GM19455 (cell line): ENCODE measurements around the gene DGAT2.

ENCODE experiments used
- ATAC-seq: cut with Tn5 transposase; IDR thresholded peaks from one replicate; pipeline ENCODE4 v1.9.1; 2021; ENCODE audit not compliant: unreplicated experiment

DGAT2 gene

GRCh38 chr11:75778962-75779361, 10.4 kb downstream of the DGAT2 start:
- no peak for ATAC-seq

- no peak for ATAC-seq
Measured at GRCh38 chr11:75779960-75780359, 11.4 kb downstream of the DGAT2 start.

- ATAC-seq: no peak
Measured at GRCh38 chr11:75780888-75781287, 12.3 kb downstream of the DGAT2 start.

- no peak for ATAC-seq
Measured at GRCh38 chr11:75781296-75781695, 12.7 kb downstream of the DGAT2 start.

- ATAC-seq: no peak
Measured at GRCh38 chr11:75781831-75782230, 13.3 kb downstream of the DGAT2 start.

- no peak for ATAC-seq
Measured at GRCh38 chr11:75782540-75783263, 14.1 kb downstream of the DGAT2 start.

- no peak for ATAC-seq
Measured at GRCh38 chr11:75783416-75784084, 15.0 kb downstream of the DGAT2 start.

- ATAC-seq: no peak
Measured at GRCh38 chr11:75784085-75784478, 15.5 kb downstream of the DGAT2 start.

- ATAC-seq: no peak
Measured at GRCh38 chr11:75784506-75784905, 15.9 kb downstream of the DGAT2 start.

- ATAC-seq: no peak
Measured at GRCh38 chr11:75785187-75785586, 16.6 kb downstream of the DGAT2 start.

GRCh38 chr11:75786101-75786736, 17.6 kb downstream of the DGAT2 start:
- ATAC-seq: no peak

GRCh38 chr11:75789521-75789920, 20.9 kb downstream of the DGAT2 start:
- ATAC-seq: no peak

- no peak for ATAC-seq
Measured at GRCh38 chr11:75790986-75791385, 22.4 kb downstream of the DGAT2 start.

GRCh38 chr11:75792127-75792731, 23.7 kb downstream of the DGAT2 start:
- no peak for ATAC-seq

GRCh38 chr11:75792997-75793800, 24.6 kb downstream of the DGAT2 start:
- no peak for ATAC-seq

- no peak for ATAC-seq
Measured at GRCh38 chr11:75793966-75794365, 25.4 kb downstream of the DGAT2 start.

GRCh38 chr11:75795276-75796090, 26.9 kb downstream of the DGAT2 start:
- no peak for ATAC-seq

GRCh38 chr11:75796091-75796435, 27.5 kb downstream of the DGAT2 start:
- no peak for ATAC-seq

GRCh38 chr11:75797116-75797515, 28.5 kb downstream of the DGAT2 start:
- no peak for ATAC-seq

- ATAC-seq: no peak
Measured at GRCh38 chr11:75797792-75798191, 29.2 kb downstream of the DGAT2 start.
